DOHH2 (cell line): ENCODE measurements around the gene TRPM2.

Experiments
- CTCF ChIP-seq: fragments of 200-600 bp; sonication (generic); IDR thresholded peaks from one replicate; pipeline ENCODE4 v1.5.1; 2014; ENCODE audit warnings: antibody characterized with exemption, mild to moderate bottlenecking, low read depth, low read length; ENCODE audit not compliant: poor library complexity, severe bottlenecking
- EZH2phosphoT487 ChIP-seq: fragments of 200-600 bp; sonication (generic); IDR thresholded peaks from 2 replicates; pipeline ENCODE4 v1.6.1; 2017; ENCODE audit warnings: borderline replicate concordance, mild to moderate bottlenecking, antibody characterized with exemption, low read length, moderate library complexity, mixed read lengths

DNA sequence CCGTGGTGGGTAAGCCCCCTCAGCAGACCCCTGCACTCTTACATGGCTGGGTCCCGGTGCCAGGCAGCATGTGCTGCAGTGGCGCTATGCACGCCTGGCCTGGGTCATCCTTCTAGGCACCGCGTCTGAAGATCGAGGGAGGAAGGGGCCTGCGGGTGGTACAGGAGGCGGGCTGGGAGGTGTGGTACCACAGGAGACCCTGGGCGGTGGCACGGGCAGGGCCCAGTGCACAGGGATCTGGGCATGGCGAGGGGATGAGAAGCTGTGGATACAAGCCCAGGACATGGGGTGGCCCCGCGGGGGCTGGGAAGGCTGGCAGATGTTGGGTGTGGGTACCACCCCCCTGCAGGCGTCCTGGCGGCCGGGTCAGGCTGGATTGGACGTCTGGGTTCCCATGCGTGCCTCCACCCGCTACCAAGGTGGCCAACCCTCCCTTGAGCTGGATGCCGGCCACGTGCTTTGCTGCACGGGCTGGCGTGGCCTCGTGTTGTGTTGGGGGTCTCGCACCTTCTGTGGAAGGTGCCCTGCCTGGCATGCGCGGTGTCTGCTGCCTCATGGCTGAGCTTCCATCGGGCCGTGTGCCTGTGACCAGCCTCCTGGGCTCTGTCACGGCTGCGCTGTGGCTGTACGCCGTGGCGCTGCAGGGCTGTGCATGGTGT, 33.9 kb upstream of the TRPM2 start:
- TF ChIP-seq CTCF (no peak), EZH2phosphoT487 (no peak)
